ENCODE data around the gene ROR2.
"Not testable (repeated sequence)": the region's sequence is repeated elsewhere in the genome, so short reads cannot be mapped to it uniquely, and the experiment has no call there.

ROR2 gene

GRCh38 chr9:91661451-91661850, 288.6 kb downstream of the ROR2 start:
- DNase-seq, result no peak

DNA sequence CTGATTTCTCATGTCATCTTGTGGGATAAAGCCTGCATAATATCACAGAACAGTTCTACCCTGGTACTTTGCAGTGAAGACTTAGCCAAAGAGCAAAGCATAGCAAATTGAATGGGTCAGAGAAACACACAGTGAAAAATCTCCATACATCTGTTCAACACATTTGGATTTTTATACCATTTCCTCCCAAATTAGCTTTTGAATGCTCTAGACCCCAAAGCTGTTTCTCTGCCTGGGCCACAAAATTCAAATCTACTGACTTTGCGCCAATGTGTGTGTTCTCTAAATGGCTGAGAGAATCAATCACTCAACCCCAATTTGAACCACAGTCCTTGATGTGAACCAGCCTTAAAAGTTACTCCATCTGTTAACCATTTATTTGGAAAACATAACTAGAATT, 289.5 kb downstream of the ROR2 start:
- no peak for DNase-seq

GRCh38 chr9:91659529-91660495, 290.2 kb downstream of the ROR2 start:
- no peak for DNase-seq

- no peak for DNase-seq
These were observed 291.4 kb downstream of the ROR2 start for GRCh38 chr9:91658513-91659105.

DNA sequence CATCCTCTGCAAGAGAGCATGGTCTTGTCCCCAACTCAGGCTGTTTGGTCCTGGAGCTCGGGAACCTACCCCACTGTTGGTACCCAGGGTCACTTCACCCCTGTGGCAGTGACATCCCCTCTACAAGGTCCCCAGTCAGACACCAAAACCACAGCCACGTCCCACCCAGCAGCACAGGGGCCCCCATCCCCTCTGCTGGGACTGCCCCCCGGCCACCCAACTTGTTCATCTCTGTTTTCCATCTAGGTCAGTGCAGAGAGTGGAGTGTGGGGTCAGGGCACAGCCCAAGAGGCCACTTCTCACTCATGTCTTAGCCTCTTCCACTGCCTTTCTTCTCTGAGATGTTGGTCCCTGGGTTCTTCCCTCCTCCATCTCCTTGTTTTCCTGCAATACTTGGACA, 292.5 kb downstream of the ROR2 start:
- DNase-seq, result no peak

- no peak for DNase-seq
These were observed 294.4 kb downstream of the ROR2 start for GRCh38 chr9:91655658-91656057.

DNA sequence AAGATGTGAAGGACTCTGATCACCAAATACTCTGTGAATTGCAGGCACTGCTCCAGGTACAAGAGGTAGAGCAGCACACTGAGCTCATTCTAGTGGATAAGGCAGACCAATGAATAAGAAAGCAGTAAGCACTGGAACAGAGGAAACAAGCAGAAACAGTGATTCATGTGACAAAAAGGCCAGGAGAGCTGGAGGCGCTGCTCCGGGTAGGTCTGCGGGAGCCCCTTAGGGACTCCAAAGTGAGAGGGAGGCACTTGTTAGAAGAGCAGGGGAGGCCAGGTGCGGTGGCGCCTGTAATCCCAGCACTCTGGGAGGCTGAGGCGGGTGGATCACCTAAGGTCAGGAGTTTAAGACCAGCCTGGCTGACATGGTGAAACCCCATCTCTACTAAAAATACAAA, 294.8 kb downstream of the ROR2 start:
- DNase-seq, result no peak

DNA sequence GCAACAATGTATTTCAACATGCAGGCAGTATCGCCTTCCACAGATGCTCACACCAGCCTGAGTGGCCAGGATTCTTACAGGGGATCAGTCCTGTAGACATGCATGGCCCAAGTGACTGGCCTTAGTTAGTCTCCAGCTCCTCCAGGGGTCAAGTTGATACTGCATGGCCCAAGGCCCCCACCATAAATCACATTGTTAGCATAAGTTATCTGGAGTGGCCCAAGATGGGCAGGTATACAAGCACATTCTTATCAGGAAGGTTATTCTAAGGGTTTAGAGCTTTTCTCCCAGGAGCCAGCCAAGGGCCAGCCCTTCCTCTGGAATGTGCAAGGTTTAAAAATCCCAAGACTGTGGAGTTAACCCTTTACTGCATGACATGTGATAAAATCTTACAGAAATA, 295.5 kb downstream of the ROR2 start:
- no peak for DNase-seq

DNA sequence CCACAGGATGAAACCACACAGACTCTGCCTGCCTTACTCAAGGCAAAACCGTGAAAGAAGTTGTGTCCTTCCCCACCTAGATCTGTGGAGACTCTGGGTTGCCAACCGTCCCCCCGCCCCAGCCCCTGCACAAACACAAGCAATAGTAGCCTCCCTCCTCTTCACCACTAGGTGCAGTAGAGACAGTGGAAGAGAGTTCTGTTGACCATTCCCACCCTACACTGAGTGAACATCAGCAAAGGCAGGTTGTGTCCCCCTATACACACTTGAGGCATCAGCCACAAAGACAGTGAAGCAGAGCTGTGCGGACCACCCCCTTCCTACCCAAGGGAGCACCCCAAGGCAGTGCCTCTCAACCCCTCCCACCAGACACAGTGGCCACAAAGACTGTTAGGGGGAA, 302.7 kb downstream of the ROR2 start:
- DNase-seq, result no peak

GRCh38 chr9:91646702-91647101, 303.3 kb downstream of the ROR2 start:
- DNase-seq, result no peak

DNA sequence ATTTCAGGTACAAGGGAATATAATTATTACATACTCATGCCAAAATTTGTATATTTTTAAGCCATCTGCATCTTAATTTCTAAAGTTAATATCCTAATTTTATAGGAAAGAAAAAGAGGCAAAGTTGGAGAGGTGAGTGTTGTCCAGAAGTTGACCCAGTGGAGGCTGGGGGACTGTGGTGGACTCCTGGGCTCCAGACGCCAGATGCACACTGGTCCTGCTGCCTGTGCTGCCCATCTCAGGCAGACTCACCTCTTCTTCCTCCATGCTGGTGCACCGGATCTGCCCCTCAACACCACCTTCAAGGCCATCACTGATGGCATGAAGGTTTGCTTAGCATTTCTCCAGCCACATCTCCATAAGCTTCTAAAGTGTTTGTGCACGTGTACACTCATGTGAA, 305.6 kb downstream of the ROR2 start:
- no peak for DNase-seq

- no peak for DNase-seq
These were observed 306.4 kb downstream of the ROR2 start for GRCh38 chr9:91643481-91644077.

GRCh38 chr9:91642771-91643170, 307.3 kb downstream of the ROR2 start:
- no peak for DNase-seq

GRCh38 chr9:91640428-91640827, 309.6 kb downstream of the ROR2 start:
- DNase-seq, result no peak

DNA sequence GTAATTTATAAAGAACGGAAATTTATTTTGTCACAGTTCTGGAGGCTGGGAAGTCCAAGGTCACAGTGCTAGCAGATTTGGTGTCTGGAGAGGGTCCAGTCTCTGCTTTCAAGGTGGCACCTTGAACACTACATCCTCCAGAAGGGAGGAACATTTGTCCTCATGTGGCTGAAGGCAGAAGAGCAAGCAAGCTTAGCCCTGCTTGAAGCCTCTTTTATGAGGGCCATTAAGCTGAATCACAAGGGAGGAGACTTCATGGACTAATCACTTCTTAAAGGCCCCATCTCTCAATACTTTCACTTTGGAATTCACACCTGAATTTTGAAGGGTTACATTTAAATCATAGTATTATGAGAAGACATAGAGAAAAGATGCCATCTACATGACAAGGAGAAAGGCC, 311.0 kb downstream of the ROR2 start:
- DNase-seq, result no peak

GRCh38 chr9:91634832-91635231, 315.2 kb downstream of the ROR2 start:
- DNase-seq, result not testable (repeated sequence)

- DNase-seq, result no peak
These were observed 320.3 kb downstream of the ROR2 start for GRCh38 chr9:91629718-91630117.

DNA sequence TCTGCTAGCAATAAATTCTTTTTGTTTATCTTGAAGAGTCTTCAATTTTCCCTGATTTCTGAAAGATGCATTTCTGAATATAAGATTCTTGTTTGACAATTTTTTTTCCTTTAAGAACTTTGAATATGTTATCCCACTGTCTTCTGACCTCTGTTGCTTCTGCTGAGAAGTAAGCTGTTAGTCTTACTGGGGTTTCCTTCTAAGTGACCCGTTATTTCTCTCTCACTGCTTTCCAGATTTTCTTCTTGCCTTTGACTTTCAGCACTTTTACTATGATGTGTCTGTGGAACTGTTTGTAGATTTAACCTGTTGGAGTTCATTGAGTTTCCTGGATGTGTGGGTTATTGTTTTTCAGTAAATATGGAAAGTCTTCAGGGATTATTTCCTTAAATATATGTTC, 321.1 kb downstream of the ROR2 start:
- no peak for DNase-seq

- DNase-seq, result no peak
These were observed 324.7 kb downstream of the ROR2 start for GRCh38 chr9:91625331-91625730.

- DNase-seq, result no peak
These were observed 327.0 kb downstream of the ROR2 start for GRCh38 chr9:91623004-91623403.

DNA sequence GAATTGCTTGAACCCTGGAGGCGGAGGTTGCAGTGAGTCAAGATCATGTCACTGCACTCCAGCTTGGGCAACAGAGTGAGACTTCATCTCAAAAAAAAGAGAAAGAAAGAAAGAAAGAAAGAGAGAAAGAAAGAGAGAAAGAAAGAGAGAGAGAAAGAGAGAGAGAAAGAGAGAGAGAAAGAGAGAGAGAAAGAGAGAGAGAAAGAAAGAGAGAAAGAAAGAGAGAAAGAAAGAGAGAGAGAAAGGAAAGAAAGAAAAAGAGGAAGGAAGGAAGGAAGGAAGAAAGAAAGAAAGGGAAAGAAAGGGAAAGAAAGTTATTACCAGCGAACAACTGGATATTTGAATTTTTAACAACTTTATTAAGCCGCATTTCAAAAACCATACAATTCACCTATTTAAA, 327.9 kb downstream of the ROR2 start:
- not testable (repeated sequence) for DNase-seq

DNA sequence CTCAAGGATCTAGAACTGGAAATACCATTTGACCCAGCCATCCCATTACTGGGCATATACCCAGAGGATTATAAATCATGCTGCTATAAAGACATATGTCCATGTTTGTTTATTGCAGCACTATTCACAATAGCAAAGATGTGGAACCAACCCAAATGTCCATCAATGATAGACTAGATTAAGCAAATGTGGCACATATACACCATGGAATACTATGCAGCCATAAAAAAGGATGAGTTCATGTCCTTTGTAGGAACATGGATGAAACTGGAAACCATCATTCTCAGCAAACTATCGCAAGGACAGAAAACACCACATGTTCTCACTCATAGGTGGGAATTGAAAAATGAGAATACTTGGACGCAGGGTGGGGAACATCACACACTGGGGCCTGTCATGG, 336.0 kb downstream of the ROR2 start:
- DNase-seq, result not testable (repeated sequence)

DNA sequence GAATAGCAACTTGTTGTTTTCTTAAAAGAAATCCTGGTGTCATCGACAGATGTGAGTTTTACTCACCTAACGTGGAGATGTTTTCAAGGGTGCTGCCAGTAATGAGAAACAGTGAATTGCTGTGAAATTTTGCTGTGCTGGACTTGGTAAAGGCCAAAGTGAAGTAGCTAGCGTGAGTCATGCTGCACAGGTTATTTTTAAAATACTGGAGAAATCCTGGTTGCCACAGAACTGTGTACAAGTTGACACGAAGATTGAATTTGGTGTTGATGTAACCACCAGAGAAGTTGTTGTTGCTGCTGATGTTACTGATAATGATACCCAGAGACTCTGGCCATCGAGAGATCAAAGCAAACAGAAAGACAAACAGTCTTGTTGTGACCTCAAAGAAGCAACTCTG, 338.4 kb downstream of the ROR2 start:
- DNase-seq, result no peak

All from stimulated activated CD4-positive, alpha-beta T cell treated with anti-CD3 and anti-CD28 coated beads, Interleukin-2, amount 100 ng/mL, for 48 hours (primary cell).